Hepatocyte (in vitro differentiated cells): ENCODE data around the gene ST6GAL1.

Experiments
- CTCF ChIP-seq: fragments of 200-600 bp; sonication (generic); IDR thresholded peaks from 2 replicates; pipeline ENCODE4 v1.5.1; 2016; ENCODE audit warnings: antibody characterized with exemption, mild to moderate bottlenecking; ENCODE audit not compliant: poor library complexity
- EZH2 ChIP-seq: fragments of 200-600 bp; sonication (generic); IDR thresholded peaks from 2 replicates; pipeline ENCODE4 v1.6.1; 2016; ENCODE audit warnings: antibody characterized with exemption, mild to moderate bottlenecking, borderline replicate concordance

- TF ChIP-seq CTCF (no peak), EZH2 (no peak)
These were observed 72.6 kb downstream of the ST6GAL1 start for GRCh38 chr3:187002915-187003314.
